Measurements from ENCODE around the gene CFAP43. TPM values are rescaled to one million over a fixed set of nuclear protein-coding genes. Genes with fewer than 3 reads are reported as not detected.

CFAP43 gene
- total and polyA plus RNA-seq, 9 of the 15 experiments (the other 6 are each of a cell fraction or from before 2014, with no cell fraction given): 0.07 to 0.86 (median 0.11) TPM; not detected in 1

GRCh38 chr10:104231784-104232612 is at the start of gene CFAP43 (continued):
- TF ChIP-seq TGIF2 (CRISPR knock-in tag; IDR thresholded peaks at IDR 0.05) (no peak), RB1 (IDR thresholded peaks at IDR 0.05; ENCODE audit: low read depth) (peak; percentile 61; the same call in 1 of the 2 replicates), CBX8 (IDR thresholded peaks at IDR 0.05; ENCODE audit: borderline replicate concordance, extremely low read depth, low read depth, low read length, poor library complexity, severe bottlenecking) (no peak), FOXK1 (CRISPR knock-in tag; IDR thresholded peaks at IDR 0.05; ENCODE audit: borderline replicate concordance) (no peak), PHF21A (IDR thresholded peaks at IDR 0.05; ENCODE audit: borderline replicate concordance, low read depth) (no peak), CTCFL (IDR thresholded peaks at IDR 0.05; ENCODE audit: borderline replicate concordance, insufficient read depth, low read depth, low read length, poor library complexity, severe bottlenecking) (no peak), E2F5 (CRISPR knock-in tag; IDR thresholded peaks at IDR 0.05) (no peak), FOXP4 (CRISPR knock-in tag; IDR thresholded peaks at IDR 0.05; ENCODE audit: borderline replicate concordance) (no peak), TAF7 (tag; IDR thresholded peaks at IDR 0.05) (no peak), AFF1 (IDR thresholded peaks at IDR 0.05; ENCODE audit: low read depth in 1 of 2, partially characterized antibody in 2 of 2) (peak in 1 of 2 experiments; percentile 52), PYGO2 (tag; IDR thresholded peaks at IDR 0.05) (no peak), NFYB (IDR thresholded peaks at IDR 0.05; ENCODE audit: extremely low read depth, insufficient read length) (peak; percentile 51), KDM4B (IDR thresholded peaks at IDR 0.05; ENCODE audit: borderline replicate concordance in 2 of 2, low read depth in 1 of 2) (no peak), EWSR1 (IDR thresholded peaks at IDR 0.05; ENCODE audit: borderline replicate concordance, low read depth, partially characterized antibody) (no peak), KDM5B (IDR thresholded peaks at IDR 0.05; ENCODE audit: insufficient replicate concordance, low read depth, low read length) (peak; percentile 56)
